Transverse colon (tissue), 4 donors: Measurements from ENCODE around the gene TMEM266. TPM values are rescaled to one million over a fixed set of nuclear protein-coding genes. Genes with fewer than 3 reads are reported as not detected.

ENCODE experiments used
- DNase-seq: peaks from one replicate; pipeline ENCODE4 v3.0.0-alpha.2; 2019
- H3K27ac ChIP-seq, 4 donors: fragments of 200-600 bp; sonication (generic); 2 replicates each; pipeline ENCODE4 v1.5.1; 2016 to 2018; ENCODE audit warnings: inconsistent platforms in 4 of 4
- H3K27me3 ChIP-seq: fragments of 200-600 bp; sonication (generic); 2 replicates; pipeline ENCODE4 v1.5.1; 2017; ENCODE audit warnings: inconsistent platforms
- H3K36me3 ChIP-seq, 4 donors: fragments of 200-600 bp; sonication (generic); 2 replicates each; pipeline ENCODE4 v1.5.1; 2017 to 2019; ENCODE audit warnings: inconsistent platforms in 4 of 4
- H3K4me1 ChIP-seq, 4 donors: fragments of 200-600 bp; sonication (generic); 2 replicates each; pipeline ENCODE4 v1.5.1; 2017 to 2020; ENCODE audit warnings: inconsistent platforms in 4 of 4
- H3K4me3 ChIP-seq, 4 donors: fragments of 200-600 bp; sonication (generic); 1 replicate in 1 of 4; 2 replicates in 3 of 4; pipeline versions ENCODE4 v1.5.1 to v1.6.1; 2017 to 2019; ENCODE audit warnings: inconsistent platforms in 4 of 4
- H3K9me3 ChIP-seq, 2 donors: fragments of 200-600 bp; sonication (generic); 2 replicates each; pipeline ENCODE4 v1.5.1; 2017 to 2019; ENCODE audit warnings: inconsistent platforms in 2 of 2
- CTCF ChIP-seq, 5 experiments: fragments of 200-600 bp in 3 of 5; fragments of 450-650 bp in 2 of 5; sonication (generic) in 3 of 5; IDR thresholded peaks; 1 replicate in 2 of 5; 2 replicates in 3 of 5; pipeline ENCODE4 v1.5.1; 2016 to 2017; ENCODE audit warnings: antibody characterized with exemption in 5 of 5, inconsistent platforms in 3 of 5, mild to moderate bottlenecking in 2 of 5, moderate library complexity in 1 of 5
- EP300 ChIP-seq: sonication (generic); formaldehyde crosslinking; IDR thresholded peaks from one replicate; pipeline ENCODE4 v1.6.1; 2017; ENCODE audit warnings: antibody characterized with exemption, low read depth
- POLR2A ChIP-seq: fragments of 450-650 bp; IDR thresholded peaks from one replicate; pipeline ENCODE4 v1.6.1; 2016; ENCODE audit warnings: antibody characterized with exemption, mild to moderate bottlenecking, moderate library complexity
- POLR2AphosphoS5 ChIP-seq, 3 donors: sonication (generic); formaldehyde crosslinking; IDR thresholded peaks; one replicate each; pipeline ENCODE4 v1.6.1; 2016; ENCODE audit warnings: antibody characterized with exemption in 3 of 3
- WGBS, 2 donors: methylation state at CpG; one replicate each; pipeline ENCODE4 v1.1.5; 2018; ENCODE audit warnings: low coverage in 1 of 2; 5-methylcytosine and 5-hydroxymethylcytosine counted together
- in situ Hi-C, 4 donors: fragments of 200-750 bp; cut with MboI; loops; one replicate each; pipeline versions ENCODE4 v1.15.0 to v1.15.1; 2017; ENCODE audit warnings: low sequenced_read_pairs in 3 of 4, low pct_ligation_motif_present in 1 of 4, low pct_unique_long_range_greater_than_20kb in 1 of 4
- intact Hi-C: fragments of 100-400 bp; cut with DNase I; formaldehyde crosslinking; loops from one replicate; pipeline ENCODE4 v1.15.1; 2023; ENCODE audit warnings: low total_unique reads
- total RNA-seq, 4 donors: library from RNA; depleted of rRNA; stranded (reverse); fragments of >200 nt; gene quantifications; one replicate each; pipeline ENCODE4 v1.1.0, GENCODE V29; 2016

Gene TMEM266
- total RNA-seq, 4 donors from 2014 or later = 0.41 TPM; not detected in 3

GRCh38 chr15:76024021-76024768 lies 35.6 kb upstream of the TMEM266 start:
- DNase-seq = no peak
- H3K4me1 ChIP-seq = no peaks in the 10 kb centered on the region
- H3K36me3 ChIP-seq = no peaks in the 10 kb centered on the region
- 84% methylated on average over 4 of the region's 4 CpGs; no CpG with 5 or more reads in 1 of the 2 donors for WGBS, 2 donors
- no peak overlapping the region for H3K4me3 ChIP-seq
- in situ Hi-C loops = no loop called here
- TF ChIP-seq EP300 (no peak), POLR2AphosphoS5 (IDR thresholded peaks at IDR 0.05) (no peak), POLR2A (no peak), CTCF (IDR thresholded peaks at IDR 0.05) (no peak)
- H3K27me3 ChIP-seq = no peaks in the 10 kb centered on the region
- no peak overlapping the region for H3K27ac ChIP-seq
- peaks cover 14 to 15% of the 10 kb centered on the region in 2 donors for H3K9me3 ChIP-seq
- intact Hi-C loops = no loop called here

GRCh38 chr15:76032046-76032445 lies 27.7 kb upstream of the TMEM266 start:
- no peaks in the 10 kb centered on the region for H3K36me3 ChIP-seq
- no peak overlapping the region for H3K4me3 ChIP-seq
- no peaks in the 10 kb centered on the region for H3K9me3 ChIP-seq
- intact Hi-C loops (no loop called here), in situ Hi-C loops (no loop called here)
- H3K4me1 ChIP-seq = no peaks in the 10 kb centered on the region
- no peaks in the 10 kb centered on the region for H3K27me3 ChIP-seq
- 79 to 84% methylated on average over 1 of the region's 1 CpG for WGBS, 2 donors
- DNase-seq = no peak
- TF ChIP-seq CTCF (IDR thresholded peaks at IDR 0.05) = no peak
- no peak overlapping the region for H3K27ac ChIP-seq

- no peak overlapping the region for H3K4me3 ChIP-seq
- TF ChIP-seq POLR2A = no peak
- no peak for TF ChIP-seq EP300
- TF ChIP-seq CTCF (IDR thresholded peaks at IDR 0.05) = no peak
- no peak for TF ChIP-seq POLR2AphosphoS5 (IDR thresholded peaks at IDR 0.05)
- H3K27ac ChIP-seq = no peak overlapping the region
- H3K9me3 ChIP-seq = no peaks in the 10 kb centered on the region
- intact Hi-C loops = no loop called here
- 80 to 97% methylated on average over 1 of the region's 1 CpG for WGBS, 2 donors
- no peaks in the 10 kb centered on the region for H3K4me1 ChIP-seq
- no peaks in the 10 kb centered on the region for H3K36me3 ChIP-seq
- no peaks in the 10 kb centered on the region for H3K27me3 ChIP-seq
- no peak for DNase-seq
- in situ Hi-C loops = no loop called here
These were observed 26.3 kb upstream of the TMEM266 start for GRCh38 chr15:76033438-76033837.

GRCh38 chr15:76034111-76034510 lies 25.7 kb upstream of the TMEM266 start:
- H3K27me3 ChIP-seq = no peaks in the 10 kb centered on the region
- no peaks in the 10 kb centered on the region for H3K9me3 ChIP-seq
- no peak overlapping the region for H3K4me3 ChIP-seq
- intact Hi-C loops = no loop called here
- 81 to 83% methylated on average over 1 to 2 of the region's 2 CpGs for WGBS, 2 donors
- H3K27ac ChIP-seq = no peak overlapping the region
- no peaks in the 10 kb centered on the region for H3K4me1 ChIP-seq
- in situ Hi-C loops = no loop called here
- TF ChIP-seq EP300 (no peak), POLR2AphosphoS5 (IDR thresholded peaks at IDR 0.05) (no peak), POLR2A (no peak), CTCF (IDR thresholded peaks at IDR 0.05) (no peak)
- no peaks in the 10 kb centered on the region for H3K36me3 ChIP-seq
- DNase-seq = no peak
